HG02840 (cell line): ENCODE measurements around the gene ARHGAP26.

Experiments
- ATAC-seq: cut with Tn5 transposase; IDR thresholded peaks from one replicate; pipeline ENCODE4 v1.9.1; 2021; ENCODE audit warnings: mild to moderate bottlenecking, moderate library complexity, moderate number of reproducible peaks; ENCODE audit not compliant: unreplicated experiment, low FRiP score

Gene ARHGAP26

DNA sequence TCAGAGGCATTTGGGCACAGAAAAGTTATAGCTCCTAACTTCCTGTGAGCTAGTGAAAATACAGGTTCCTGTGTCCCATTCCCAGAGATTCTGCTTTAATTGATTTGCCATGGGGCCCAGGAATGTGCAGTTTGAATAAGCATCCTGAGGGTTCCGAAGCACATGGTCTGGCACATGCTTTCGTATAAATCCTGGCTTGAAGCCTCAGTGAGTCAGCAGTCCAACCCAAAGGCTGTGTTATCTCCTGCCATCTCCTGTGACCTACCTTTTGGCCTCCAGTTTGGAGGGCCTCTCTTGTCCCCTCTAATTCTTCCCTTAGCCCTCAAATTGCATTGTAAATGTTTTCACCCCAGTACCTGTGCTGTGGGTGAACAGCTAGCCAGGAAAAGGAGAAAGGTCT is 449.5 kb downstream of the ARHGAP26 start:
- ATAC-seq = no peak

DNA sequence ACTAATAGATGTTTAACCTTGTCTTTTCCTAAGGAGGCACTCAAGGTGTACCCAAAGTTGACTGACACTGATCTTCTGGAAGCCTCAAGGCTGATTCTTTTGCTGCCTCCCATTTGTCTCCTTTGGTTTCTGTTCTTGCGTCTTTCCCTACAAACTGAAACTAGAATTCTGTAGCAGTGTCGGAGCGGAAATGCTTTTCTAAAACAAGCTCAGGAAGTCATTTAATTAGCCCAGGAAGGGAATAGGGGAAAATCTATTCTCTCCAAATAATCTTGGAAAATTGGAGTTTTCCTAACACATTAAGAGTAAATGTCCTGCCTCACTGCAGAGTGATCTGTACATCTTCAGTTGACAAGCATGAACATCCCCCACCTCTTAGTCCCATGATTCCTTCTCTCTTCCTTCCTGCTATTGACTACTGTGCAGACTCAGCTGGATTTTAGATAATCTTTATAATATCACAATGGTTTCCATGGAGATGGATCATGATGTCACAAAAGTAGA is 450.6 kb downstream of the ARHGAP26 start:
- no peak for ATAC-seq

DNA sequence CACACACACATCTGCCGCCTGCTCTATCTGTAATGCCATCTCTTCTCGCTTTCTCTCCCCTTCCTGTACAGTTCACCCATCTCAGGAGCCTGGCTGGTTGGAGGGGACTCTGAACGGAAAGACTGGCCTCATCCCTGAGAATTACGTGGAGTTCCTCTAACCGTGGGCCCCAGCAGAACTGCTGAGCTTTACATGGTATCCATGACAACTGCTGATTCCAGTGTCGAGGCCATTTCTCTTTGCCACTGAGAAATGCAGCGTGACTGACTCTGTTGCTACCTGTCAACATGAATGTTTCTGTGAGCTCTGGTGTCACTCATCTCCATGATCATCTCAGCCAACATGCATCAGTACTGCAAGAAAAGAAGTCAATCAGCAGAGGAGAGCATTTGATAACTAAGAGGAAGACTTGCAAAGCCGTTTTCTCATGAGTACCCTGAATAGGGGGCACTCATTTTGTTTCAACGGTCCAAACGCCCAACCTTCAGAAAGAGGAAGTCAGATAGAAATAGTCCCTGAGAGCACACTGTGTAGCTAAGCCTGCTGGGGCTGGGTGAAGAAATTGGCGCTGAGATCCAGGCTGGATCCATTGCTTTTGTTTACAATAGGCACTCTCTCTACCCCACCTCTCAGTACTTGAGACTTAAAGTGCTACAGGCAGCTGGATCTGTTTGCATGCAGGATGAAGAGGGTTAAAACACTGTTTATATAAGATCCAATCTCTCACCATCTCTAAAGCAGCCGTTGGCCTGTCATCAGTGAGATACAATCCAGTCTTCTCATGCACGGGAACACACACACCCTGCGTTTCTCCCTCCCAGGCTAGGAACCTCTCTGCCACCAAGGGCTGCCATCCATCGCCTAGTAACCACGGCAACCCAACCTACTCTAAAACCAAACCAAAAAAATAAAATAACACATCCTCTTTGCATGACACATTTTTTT is 452.4 kb downstream of the ARHGAP26 start:
- peak; percentile 64 for ATAC-seq

DNA sequence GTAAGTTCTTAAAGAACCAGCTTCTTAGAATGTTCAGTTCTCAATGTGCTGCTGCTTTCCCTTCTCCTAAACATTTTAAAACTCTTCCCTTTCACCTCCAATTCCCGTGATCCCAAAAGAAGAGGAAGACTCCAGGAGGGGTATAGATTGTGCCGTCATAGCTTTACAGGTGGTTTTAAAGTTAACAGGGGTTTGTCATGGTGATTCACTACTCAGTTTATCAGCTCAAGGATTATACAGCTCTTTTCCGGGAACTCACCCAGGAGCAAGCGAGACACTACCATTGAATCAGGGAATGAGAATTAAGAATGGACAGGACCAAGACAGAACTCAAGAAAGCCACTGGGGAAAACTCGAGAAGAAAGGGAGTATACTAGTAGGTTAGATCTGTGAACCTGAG is 454.5 kb downstream of the ARHGAP26 start:
- no peak for ATAC-seq

DNA sequence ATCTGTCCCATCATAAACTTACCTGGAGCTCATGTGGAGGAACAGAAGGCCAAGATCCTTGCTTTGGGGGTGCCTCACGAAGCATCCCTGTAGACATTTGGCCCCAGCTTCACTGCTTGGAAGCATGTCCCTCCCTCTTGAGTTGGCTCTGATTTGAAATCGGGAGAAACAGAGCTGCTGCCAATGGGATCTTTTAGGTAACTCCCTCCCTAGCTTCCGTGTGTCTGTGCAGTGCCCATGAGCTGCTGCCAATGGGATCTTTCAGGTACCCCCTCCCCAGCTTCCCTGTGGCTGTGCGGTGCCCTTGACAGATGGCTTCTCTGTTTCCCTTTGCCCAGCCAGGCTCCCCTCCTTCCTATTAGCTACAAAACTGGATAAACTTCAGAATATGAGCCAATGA is 455.3 kb downstream of the ARHGAP26 start:
- ATAC-seq = no peak

DNA sequence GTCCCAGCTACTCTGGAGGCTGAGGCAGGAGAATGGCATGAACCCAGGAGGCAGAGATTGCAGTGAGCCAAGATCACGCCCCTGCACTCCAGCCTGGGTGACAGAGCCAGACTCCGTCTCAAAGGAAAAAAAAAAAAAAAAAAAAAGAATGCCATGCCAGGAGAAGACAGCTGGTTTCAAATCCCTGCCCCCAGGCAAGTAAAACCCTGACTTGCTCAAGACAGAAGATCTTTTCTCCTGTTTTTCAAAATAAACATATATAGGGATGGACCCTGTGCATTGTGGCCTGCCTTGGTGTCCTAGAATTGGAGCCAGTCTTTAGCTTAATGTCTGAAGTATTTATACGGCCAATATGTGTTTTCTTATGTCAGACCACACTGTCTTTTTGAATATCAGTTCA is 456.2 kb downstream of the ARHGAP26 start:
- no peak for ATAC-seq

DNA sequence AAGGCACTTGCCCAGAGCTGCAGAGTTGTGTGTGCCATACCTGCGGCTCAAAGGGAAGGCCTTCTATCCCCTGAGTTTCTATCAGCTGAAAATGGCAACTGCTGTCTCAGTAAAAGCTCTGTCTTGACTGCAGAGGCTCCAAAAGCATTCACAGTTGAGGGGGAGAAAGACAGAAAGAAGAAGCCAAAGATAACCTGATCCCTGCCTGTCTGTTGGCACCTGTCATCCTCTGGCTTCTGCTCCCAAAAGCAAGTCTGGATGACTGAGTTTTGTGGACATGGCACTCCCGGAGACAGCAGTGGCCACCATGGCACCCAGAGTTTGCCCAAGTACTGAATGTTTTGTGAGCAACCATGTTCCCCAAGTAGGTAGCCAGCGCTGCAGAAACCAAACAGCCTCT is 456.7 kb downstream of the ARHGAP26 start:
- ATAC-seq = no peak

DNA sequence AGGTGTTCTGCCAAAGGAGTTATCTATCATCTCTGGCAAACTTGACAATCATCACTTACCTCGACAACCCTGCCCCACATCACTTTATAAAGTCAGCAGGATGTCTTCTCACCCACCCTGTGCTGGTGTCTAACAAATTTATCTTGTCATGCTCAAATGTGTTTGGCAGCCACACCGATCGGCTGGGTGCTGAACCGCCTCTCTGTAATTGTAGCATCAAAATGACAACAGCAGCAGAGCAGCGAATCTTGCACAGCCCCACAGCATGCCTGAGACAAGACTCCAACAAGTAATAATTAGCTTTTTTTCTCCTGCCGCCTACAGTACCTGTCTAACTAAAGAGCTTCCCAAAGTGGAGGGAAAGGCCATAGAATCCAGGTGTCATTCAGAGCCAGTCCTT is 457.1 kb downstream of the ARHGAP26 start:
- no peak for ATAC-seq

DNA sequence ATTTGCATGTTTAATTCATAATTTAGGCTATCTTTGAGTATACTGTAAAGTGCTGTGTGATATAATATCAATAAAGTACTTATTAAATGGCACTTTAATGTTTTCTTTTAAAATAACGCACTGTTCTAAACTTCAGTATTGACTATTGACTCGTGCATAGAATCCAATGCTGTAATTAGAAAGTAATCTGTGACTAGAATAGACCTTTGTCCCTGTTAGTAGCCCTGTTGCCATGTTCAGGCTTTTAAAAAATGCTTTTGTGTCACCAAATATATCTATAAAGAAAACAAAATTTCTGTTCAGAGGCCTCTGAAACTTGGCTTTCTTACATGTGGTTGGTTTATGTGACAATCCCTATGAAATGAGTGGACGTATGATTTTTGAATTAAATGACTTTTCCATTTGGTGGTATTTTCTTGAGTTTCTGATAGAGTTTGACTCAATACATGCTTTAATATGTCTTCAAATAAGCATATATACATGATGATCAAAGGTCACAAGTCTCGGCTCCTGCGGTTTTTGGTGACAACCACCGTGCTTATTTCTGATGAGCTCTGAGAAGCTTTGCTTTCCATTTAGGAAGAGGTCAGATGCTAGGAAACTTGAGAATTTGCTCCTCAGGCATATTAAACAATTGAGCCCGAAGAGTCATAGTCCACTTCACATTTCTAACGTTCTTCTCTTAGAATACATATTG is 458.6 kb downstream of the ARHGAP26 start:
- no peak for ATAC-seq

DNA sequence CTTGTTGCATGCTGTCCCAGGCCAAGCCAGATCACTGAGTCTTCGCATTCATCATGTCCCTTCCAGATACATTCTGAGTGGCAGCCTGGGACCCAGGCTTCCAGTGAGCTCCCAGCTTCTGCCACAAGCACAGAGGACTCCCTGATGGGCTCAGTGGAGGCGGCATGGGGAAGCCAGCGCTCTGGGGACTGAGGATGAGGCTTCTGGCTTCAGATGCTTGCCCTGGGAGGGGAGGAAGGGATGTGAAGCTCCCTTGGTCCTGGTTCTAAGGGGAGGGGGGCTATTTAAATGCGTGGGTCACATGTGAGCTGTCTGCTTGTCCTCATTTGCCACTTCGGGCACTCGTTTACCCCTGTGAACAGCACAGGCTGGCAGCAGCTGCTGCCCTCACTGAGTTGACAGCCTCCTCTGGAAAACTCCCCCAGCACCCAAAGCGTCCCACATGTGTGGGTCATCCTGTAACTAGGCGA is 459.3 kb downstream of the ARHGAP26 start:
- peak; percentile 31 for ATAC-seq

DNA sequence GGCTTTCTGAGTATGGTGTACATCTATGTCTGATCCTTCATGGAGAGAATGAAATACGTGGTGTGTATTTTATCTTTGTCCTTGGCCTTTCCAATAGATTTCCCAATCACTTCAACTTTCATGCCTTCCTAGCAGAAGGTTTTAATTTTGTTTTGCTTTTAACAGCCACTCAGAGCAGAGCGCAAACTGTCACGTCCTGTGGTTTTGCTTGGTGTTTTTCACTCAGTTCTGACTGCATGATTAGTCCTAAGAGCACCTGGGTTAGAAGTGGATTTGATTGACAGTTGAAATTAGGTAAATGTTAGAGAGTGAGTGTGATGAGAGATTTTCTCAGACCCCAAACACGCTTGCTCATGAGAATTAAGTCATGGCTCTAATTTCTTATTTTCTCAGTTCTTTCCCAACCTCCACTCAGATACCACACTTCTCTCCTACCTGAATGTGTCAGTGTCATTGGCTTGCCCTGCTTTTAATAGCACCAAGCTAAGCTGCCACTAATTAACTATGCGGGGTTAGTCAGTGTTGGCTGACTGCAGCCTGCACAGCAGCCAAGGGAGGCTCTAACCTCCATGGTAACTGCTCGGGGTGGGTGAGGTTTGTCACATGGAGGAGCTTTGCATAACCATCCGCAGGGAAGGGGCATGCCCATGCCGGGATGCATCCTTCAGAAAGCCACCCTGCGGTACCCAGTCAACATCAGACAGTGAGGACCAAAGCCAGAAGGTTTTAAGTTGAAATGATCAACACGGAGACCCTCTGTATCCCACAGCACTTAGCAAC is 459.9 kb downstream of the ARHGAP26 start:
- ATAC-seq = peak; percentile 91

DNA sequence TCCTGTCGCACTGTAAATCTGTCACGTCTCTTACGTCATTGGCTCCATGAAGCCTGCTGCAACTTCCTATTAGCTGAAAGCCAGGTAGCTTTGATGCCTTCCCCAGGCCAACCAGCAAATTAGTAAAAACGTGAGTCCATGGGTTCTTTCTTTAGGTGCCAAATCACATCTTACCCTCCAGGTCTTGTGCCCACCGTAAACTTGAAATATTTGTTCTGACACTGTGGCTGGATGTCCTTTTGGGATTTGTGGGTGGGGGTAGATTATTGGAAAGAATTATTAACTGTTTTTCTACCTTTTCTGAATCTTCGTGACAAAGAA is 460.5 kb downstream of the ARHGAP26 start:
- no peak for ATAC-seq

DNA sequence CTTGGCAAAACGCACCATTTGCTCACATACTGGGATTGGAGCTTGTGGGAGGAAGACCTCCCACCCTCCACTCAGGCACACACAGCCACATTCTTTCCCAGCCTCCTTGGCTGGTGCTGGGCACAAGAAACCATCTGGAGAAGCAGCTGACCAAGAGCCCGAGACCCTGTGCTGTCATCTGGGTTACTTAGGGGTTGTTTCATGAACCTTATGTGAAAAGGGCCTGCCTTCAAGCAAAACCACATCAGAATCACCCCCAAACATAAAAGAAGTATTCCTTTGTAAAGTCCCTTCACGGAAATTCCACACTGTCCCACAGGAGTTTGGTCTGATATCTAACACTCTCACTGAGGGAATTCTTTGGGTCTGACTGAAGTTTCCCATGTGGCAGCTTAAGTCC is 461.2 kb downstream of the ARHGAP26 start:
- ATAC-seq = no peak

DNA sequence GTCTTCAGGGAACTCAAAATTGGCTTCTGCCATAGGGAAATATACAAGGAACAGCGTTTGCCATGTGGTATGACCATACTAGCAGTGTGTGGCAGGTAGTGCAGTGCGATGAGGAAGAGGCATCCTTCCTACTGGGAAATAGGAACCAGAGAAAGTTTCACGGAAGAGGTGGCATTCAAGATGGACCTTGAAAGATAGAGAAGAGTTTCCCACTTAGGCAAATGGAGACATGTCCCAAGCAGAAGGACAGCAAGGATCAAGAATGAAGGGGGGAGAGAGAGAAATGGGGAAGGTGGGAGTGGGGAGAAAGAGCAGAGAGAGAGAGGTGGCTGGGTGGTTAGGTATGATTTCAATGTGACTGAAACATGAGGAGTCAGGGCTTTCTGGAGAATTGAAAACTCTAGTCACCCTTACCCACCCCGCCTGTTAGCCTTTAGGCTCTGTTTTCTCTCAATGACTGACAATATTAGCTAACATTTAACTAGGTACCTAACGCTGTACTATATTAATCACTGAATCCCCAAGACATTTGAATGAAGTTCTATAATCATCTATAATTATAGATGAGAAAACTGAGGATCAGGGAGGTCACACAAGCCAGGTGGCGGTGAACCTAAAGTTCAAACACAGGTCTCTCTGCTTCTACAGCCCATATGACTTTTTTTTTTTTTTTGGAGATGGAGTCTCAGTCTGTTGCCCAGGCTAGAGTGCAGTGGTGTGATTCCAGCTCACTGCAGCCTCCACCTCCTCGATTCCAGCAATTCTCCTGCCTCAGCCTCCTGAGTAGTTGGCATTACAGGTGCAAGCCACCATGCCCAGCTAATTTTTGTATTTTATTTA is 462.0 kb downstream of the ARHGAP26 start:
- peak; percentile 30 for ATAC-seq

DNA sequence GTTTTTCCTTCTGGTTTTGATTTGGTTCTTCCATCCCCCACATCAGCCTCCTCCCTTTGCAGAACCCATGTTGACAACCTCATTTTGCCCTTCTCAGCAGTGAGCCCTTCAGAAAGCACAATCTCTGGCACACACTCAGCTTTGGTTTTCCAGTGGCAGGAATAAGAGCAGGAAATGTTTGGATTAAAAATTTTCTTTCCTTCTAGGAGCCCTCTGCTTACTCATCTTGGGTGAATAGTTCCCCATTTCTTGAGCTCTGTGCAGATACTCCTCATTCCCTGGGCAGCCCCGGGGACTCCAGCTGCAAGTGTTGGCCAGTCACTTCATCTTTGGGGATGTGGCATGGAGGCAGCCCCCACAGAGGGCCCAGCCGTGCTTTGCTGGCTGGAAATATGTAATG is 462.9 kb downstream of the ARHGAP26 start:
- no peak for ATAC-seq

DNA sequence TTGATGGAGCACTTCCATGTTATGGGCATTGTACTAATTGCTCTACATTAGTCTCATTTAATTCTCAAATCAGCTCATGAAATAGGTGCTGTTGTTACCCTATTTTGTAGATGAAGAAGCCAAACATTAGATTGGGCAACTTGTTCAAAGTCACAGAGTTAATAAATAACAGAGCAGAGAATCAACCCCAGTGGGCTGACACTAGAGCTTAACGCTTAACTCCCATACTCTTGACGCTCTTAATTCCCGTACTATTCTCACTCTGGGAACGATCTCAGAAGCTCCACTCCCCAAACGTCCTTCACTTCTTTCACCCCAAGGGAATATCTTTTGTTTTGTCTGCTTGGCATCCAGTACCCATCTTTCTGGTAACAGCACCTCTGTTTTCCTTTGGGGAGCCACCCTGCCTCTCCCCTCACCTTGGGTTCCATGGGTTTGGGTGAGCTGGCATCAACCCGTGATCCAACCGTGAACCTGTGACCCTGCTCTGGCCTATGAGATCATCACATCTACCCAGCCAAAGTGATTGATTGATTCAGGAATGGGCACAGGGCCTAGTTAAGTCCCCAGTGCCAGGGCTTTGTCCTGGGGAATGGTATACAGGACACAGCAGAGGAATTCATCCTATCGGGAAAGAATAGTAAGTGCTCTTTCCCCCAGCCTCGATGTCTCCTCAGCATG is 464.1 kb downstream of the ARHGAP26 start:
- no peak for ATAC-seq

DNA sequence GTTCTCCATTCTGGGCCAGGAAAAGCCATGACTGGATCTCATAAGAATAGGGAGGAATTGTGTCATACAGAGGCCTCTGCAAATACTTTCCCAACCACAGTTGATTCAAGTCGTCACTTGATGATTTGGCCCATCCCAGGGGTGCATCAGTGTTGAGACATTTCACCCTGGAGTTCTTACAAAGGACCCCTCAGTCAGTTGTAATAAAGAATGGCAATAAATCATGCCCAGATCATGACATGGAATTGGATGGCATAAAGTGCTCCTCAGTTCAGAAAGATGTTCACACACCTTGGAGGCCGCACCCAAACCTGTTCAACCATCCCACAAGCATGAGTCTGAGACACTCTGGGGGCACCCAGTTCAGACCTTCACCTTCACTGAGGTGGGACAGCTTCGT is 465.2 kb downstream of the ARHGAP26 start:
- ATAC-seq = no peak

DNA sequence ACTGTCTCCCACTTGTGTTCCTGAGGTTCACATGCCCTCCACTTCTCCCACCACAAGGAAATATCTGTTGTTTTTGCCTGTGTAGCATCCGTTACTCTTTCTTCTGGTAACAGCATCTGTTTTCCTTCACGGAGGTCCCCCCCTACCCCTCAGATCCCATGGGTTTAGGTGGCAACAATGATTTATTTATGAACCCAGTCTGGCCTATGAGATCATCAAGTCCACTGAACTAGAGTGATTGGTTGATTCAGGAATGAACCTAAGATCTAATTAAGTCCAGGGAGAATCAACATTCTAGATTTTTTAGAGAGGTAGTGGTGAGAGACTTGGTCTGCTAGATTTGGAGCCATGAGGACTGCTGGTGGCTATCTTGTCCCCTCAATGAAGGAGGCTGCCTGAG is 466.5 kb downstream of the ARHGAP26 start:
- no peak for ATAC-seq

DNA sequence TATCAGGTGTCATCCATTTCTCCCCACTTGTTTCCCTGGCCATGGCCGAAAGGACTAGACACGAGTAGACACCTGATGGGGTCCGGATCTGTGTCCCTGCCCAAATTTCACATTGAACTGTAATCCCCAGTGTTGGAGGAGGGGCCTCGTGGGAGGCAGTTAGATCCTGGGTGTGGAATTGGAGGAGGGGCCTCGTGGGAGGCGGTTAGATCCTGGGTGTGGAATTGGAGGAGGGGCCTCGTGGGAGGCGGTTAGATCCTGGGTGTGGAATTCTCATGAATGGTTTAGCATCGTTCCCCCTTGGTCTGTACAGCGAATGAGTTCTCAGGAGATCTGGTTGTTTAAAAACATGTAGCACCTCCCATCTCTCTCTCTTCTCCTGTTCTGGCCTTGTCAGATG is 467.5 kb downstream of the ARHGAP26 start:
- no peak for ATAC-seq
